ENCODE data around the gene SEMA6A.
"Not testable (repeated sequence)": the region's sequence is repeated elsewhere in the genome, so short reads cannot be mapped to it uniquely, and the experiment has no call there.

SEMA6A gene

DNA sequence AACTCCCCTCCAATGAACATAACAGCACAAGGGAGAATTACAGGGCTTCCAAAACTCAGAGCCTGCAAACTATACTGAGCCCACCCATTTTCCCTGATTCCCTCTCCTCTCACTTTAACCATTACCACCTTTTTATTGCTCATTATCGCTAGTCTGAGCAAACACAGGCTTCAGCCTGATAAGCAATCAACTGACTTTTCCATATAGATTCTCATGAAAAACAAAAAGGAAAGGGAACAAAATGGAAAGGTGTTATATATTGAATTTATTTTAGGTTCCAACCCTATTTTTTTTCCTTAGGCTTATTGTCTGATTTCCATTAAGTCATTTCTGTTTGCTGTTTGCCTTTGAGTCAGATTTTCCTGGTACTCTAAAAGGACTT is 27.9 kb downstream of the SEMA6A start:
- H3K9ac ChIP-seq (ENCODE audit: low read length) = no peak overlapping the region
- H3K27me3 ChIP-seq (ENCODE audit: insufficient read depth, low read length) = peaks cover 5% of the 10 kb centered on the region
- no peak overlapping the region for H3K4me2 ChIP-seq (ENCODE audit: low read length)
- no peak for TF ChIP-seq CTCF (IDR thresholded peaks at IDR 0.05; ENCODE audit: low read length)
- H3F3A ChIP-seq (ENCODE audit: insufficient read depth, low read length) = no peaks in the 10 kb centered on the region
- no peaks in the 10 kb centered on the region for H4K20me1 ChIP-seq (ENCODE audit: insufficient read depth, low read length)
- peaks cover 6% of the 10 kb centered on the region; the same call in 1 of the 2 replicates for H3K9me3 ChIP-seq (ENCODE audit: low read length)
- no peaks in the 10 kb centered on the region for H3K36me3 ChIP-seq (ENCODE audit: insufficient read depth, low read length)
- H2AFZ ChIP-seq (ENCODE audit: low read length) = no peak overlapping the region
- no peaks in the 10 kb centered on the region for H3K79me2 ChIP-seq (ENCODE audit: insufficient read depth, low read length)
- H3K9me2 ChIP-seq (ENCODE audit: low read depth, low read length) = no peaks in the 10 kb centered on the region
- H3K4me3 ChIP-seq (ENCODE audit: low read depth, low read length, poor library complexity, severe bottlenecking) = no peak overlapping the region
- no peaks in the 10 kb centered on the region for H3K4me1 ChIP-seq (ENCODE audit: insufficient read depth, low read length, severe bottlenecking)
- H3K27ac ChIP-seq (ENCODE audit: low read depth, low read length, poor library complexity, severe bottlenecking) = no peak overlapping the region

DNA sequence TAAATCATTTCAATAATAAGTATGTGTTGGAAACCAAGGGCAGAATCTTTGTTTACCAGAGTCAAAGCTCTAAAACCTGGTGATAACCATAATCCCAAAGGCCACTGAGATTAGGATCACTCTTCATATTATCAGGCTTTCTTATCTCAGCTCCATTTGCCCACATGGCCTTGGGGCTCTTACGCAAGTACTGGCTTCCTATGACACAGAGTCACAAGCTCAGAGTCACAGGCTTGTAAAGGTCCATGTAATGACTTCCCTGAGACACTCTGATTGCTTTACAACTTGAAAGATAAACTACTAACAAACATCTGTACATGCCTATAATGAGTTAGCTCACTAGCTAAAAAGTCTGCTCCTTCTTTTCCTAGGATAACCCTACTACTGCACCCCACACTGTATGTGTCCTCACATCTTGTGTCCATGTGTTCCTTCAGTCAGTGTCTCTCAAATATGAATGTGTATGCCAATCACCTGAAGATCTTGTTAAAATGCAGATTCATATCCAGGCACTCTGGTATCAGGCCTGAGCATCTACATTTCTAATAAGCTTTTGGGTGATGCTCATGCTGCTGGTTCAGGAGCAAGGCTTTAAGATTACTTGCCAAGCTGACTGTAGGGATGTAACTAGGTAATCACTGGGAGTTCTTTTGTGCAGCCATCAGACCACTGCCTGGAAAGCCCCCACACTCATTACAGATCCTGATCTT is 28.4 kb downstream of the SEMA6A start:
- Histone ChIP-seq H3K9me2 (ENCODE audit: low read depth, low read length) (no peaks in the 10 kb centered on the region), H3K4me3 (ENCODE audit: low read depth, low read length, poor library complexity, severe bottlenecking) (no peak overlapping the region), H3K27me3 (ENCODE audit: insufficient read depth, low read length) (peaks cover 5% of the 10 kb centered on the region), H3K4me2 (ENCODE audit: low read length) (no peak overlapping the region), H3K27ac (ENCODE audit: low read depth, low read length, poor library complexity, severe bottlenecking) (no peak overlapping the region), H3K36me3 (ENCODE audit: insufficient read depth, low read length) (no peaks in the 10 kb centered on the region), H3K9ac (ENCODE audit: low read length) (no peak overlapping the region), H2AFZ (ENCODE audit: low read length) (no peak overlapping the region), H3F3A (ENCODE audit: insufficient read depth, low read length) (no peaks in the 10 kb centered on the region), H3K79me2 (ENCODE audit: insufficient read depth, low read length) (no peaks in the 10 kb centered on the region), H3K9me3 (ENCODE audit: low read length) (peaks cover 6% of the 10 kb centered on the region; the same call in 1 of the 2 replicates), H3K4me1 (ENCODE audit: insufficient read depth, low read length, severe bottlenecking) (no peaks in the 10 kb centered on the region), H4K20me1 (ENCODE audit: insufficient read depth, low read length) (no peaks in the 10 kb centered on the region)
- no peak for TF ChIP-seq CTCF (IDR thresholded peaks at IDR 0.05; ENCODE audit: low read length)
- no peak for TF ChIP-seq EZH2 (IDR thresholded peaks at IDR 0.05; ENCODE audit: borderline replicate concordance, low read length)

DNA sequence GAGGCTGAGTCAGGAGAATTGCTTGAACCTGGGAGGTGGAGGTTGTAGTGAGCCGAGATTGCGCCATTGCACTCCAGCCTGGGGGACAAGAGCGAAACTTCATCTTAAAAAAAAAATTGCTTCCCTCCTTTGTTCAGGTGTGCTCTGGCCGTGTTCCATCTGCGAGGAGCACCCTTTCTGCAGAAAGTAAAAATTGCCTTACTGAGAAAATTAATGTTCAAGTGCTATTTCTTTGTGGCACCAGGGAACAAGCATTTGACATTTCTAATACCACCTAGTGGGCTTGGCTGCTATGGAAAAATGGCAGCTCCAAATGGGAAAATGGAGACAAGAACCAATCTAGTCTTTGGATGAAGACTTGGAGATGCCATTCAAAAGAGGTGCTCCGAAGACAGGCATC is 29.2 kb downstream of the SEMA6A start:
- not testable (repeated sequence) for H3F3A ChIP-seq (ENCODE audit: insufficient read depth, low read length); H3K27me3 ChIP-seq (ENCODE audit: insufficient read depth, low read length); H3K79me2 ChIP-seq (ENCODE audit: insufficient read depth, low read length); H3K9me3 ChIP-seq (ENCODE audit: low read length); H2AFZ ChIP-seq (ENCODE audit: low read length); H3K4me2 ChIP-seq (ENCODE audit: low read length); H3K36me3 ChIP-seq (ENCODE audit: insufficient read depth, low read length); H4K20me1 ChIP-seq (ENCODE audit: insufficient read depth, low read length); H3K9me2 ChIP-seq (ENCODE audit: low read depth, low read length); H3K9ac ChIP-seq (ENCODE audit: low read length); H3K4me1 ChIP-seq (ENCODE audit: insufficient read depth, low read length, severe bottlenecking); H3K27ac ChIP-seq (ENCODE audit: low read depth, low read length, poor library complexity, severe bottlenecking); H3K4me3 ChIP-seq (ENCODE audit: low read depth, low read length, poor library complexity, severe bottlenecking)
